GOT3 (cell line): ENCODE measurements around the gene FAM240A.

ENCODE experiments used
- DNase-seq: peaks from one replicate; lab custom pipeline; 2025; ENCODE audit warnings: mixed read lengths; lab: John Stamatoyannopoulos, UW

Gene FAM240A

DNA sequence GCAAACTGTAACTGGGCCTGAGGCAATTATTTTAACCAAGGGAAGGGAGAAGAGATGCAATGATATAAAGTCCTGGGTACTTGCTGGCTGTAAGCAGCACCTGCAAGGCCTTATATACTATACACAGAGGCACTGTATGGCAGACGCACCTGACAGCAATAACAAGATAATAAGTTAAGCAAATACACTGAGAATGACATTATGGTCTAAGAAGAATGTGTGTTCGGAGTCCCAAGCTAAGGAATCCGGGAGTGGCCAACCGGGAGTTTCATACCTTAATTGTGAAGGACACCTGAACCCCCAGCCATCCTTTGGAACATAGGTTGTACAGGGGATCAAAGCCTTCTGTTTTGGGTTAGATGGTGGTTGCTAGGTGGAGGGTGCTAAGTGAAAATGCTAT, 13.7 kb downstream of the FAM240A start:
- DNase-seq, result no peak

DNA sequence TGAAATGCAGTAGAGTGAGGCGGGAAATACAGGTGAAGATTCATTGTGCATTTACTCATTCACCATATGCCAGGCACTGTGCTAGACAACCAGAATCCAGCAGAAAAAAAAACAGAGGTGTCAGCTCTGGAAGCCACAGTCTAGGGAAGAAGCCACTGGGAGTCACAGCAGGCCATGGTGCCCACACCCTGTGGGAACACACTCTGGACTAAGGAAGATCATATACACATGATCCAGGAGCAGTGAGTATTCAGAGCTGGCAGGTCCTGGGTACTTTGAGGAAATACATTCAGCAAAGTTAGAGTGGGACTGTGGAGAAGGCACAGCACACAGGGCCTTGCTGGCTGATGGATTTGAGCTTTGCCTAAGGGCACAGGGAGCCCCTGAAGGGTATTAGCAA, 14.8 kb downstream of the FAM240A start:
- no peak for DNase-seq

- no peak for DNase-seq
These were observed 16.6 kb downstream of the FAM240A start for GRCh38 chr3:46628901-46629369.

DNA sequence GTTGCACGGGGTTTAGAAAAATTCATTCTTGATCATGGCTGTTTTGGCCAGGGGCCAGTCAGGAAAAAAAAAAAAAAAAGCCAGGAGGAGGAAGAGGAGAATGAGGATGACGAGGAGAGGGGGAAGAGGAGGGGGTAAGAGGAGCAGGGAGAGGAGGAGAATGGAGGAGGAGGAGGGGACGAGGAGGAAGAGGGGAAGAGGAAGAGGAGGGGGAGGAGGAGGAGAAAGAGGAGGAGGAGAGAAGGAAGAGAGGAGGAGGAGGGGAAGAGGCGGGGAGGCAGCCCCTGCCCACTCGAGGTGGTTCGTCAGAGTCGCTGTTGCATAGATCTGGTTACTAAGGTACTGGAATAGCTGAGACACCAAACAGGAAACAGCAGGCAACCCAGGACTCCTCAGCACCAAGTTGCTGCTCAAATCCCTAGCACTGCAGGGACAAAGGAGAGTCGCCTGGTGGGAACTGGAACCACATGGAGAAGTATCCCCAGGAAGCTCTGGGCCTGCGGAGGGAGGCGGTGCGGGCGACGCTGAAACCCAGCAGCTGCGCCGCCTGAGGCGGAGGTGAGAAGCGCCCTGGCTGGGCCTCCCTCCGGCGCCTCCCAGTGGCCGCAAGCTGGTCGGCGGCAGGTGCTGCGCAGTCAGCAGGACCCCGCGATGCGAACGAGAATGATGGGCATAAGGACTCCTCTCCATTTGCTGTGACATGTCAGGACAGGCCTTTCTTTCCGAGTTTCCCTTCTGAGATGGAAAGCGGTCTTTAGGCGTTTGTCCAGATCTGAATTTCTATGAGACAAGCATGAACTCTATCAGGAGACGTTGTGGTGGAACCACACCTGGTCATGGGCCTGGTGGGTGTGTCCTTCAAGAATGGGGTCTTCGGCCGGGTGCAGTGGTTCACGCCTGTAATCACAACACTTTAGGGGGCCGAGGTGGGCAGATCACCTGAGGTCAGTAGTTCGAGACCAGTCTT, 17.5 kb downstream of the FAM240A start:
- no peak for DNase-seq

- no peak for DNase-seq
These were observed 20.5 kb downstream of the FAM240A start for GRCh38 chr3:46632792-46633191.

- DNase-seq, result no peak
These were observed 22.5 kb downstream of the FAM240A start for GRCh38 chr3:46634856-46635255.

- no peak for DNase-seq
These were observed 26.9 kb downstream of the FAM240A start for GRCh38 chr3:46639221-46639620.

DNA sequence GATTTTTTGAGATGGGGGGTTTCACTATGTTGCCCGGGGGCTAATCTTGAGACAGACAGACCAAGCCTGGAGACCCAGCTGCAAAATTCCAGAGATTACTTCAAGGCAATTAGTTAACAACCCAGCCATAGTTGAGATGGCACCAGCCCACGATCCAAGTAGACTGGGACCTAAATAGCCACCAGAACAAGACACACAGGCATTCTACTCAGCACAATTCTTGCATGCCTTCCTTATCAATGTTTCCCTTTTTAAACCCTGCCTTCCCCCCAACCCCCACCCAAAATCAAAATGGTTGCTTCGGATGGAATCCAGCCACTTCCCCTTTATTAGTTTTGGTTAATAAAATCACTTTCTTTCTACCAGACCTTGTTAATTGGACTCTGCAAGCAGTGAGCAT, 28.6 kb downstream of the FAM240A start:
- no peak for DNase-seq

- no peak for DNase-seq
These were observed 30.6 kb downstream of the FAM240A start for GRCh38 chr3:46642971-46643370.

DNA sequence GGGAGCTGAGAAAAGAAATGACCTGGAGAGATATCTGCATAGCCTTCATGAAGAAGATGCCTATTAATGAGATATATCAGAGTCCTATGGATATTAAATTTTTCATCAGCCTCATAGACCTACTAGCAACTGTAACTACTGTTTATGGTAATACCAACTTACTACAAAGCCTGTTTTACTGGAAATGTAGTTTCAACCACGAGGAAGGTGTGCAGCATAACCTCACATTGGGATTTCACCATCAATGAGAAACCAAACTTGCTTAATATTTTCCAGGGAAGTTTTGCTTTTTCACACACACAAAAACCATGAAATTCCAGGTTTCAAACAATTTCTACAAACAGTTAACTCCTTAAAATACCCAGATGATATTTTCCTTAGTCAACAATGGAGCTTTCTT, 31.4 kb downstream of the FAM240A start:
- no peak for DNase-seq

DNA sequence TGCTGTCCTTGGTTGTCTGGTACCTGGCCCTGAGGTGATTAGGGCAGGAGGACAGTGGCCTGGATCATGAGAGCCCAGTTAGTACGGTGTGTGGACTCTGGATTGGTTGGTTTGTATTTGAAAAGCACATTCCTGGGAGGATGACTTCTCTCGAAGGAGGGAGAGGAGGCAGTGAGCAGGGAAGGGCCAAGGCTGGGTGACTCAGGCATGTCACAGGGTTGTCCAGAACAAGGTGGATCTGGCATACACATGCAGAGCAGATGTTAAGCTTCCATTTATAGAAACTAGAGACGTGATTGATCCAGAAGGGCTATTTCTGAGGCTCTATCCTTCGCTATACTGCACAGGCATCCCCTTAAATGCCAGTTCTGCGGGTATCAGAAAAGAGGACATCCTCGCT, 34.4 kb downstream of the FAM240A start:
- DNase-seq, result no peak

- no peak for DNase-seq
These were observed 35.8 kb downstream of the FAM240A start for GRCh38 chr3:46648096-46648495.

GRCh38 chr3:46649436-46649835, 37.1 kb downstream of the FAM240A start:
- DNase-seq, result no peak

- no peak for DNase-seq
These were observed 38.8 kb downstream of the FAM240A start for GRCh38 chr3:46651084-46651483.

DNA sequence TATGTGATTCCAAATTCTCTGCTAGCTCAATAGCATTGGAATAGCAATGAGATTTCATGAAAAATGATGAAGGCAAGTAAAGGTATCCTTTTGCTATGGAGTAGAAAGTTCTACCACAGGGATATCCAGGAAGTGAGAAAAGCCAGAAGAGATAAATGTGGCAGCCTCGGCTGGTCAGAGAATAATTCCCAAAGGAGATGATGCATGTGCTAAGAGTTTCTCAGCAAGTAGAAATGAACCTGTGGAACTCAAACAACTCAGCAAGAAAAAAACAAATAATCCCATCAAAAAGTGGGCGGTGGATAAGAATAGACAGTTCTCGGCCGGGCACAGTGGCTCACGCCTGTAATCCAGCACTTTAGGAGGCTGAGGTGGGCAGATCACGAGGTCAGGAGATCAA, 42.9 kb downstream of the FAM240A start:
- DNase-seq, result no peak

GRCh38 chr3:46656778-46657556, 44.6 kb downstream of the FAM240A start:
- no peak for DNase-seq

GRCh38 chr3:46659285-46659684, 47.0 kb downstream of the FAM240A start:
- no peak for DNase-seq

GRCh38 chr3:46660003-46660402, 47.7 kb downstream of the FAM240A start:
- no peak for DNase-seq

- no peak for DNase-seq
These were observed 48.5 kb downstream of the FAM240A start for GRCh38 chr3:46660543-46661523.

GRCh38 chr3:46661776-46662766, 49.7 kb downstream of the FAM240A start:
- DNase-seq, result no peak
